Caco-2 (cell line): ENCODE measurements around the gene NANOG. TPM values are rescaled to one million over a fixed set of nuclear protein-coding genes. Genes with fewer than 3 reads are reported as not detected.
"Not testable (repeated sequence)": the region's sequence is repeated elsewhere in the genome, so short reads cannot be mapped to it uniquely, and the experiment has no call there.

Source experiments
- Bru-seq: library from RNA; stranded (reverse); fragments of 400-500 nt; gene quantifications from one replicate; lab custom pipeline; 2021; lab: Mats Ljungman, UMichigan
- BruChase-seq, 2 experiments: library from RNA; stranded (reverse); fragments of 400-500 nt; gene quantifications; one replicate each; lab custom pipeline; 2021; lab: Mats Ljungman, UMichigan
- BruUV-seq: library from RNA; stranded (reverse); fragments of 400-500 nt; replicated peaks from 2 replicates; lab custom pipeline; 2021; lab: Mats Ljungman, UMichigan
- CTCF ChIA-PET: fragments of 300-600 bp; sonication (Branson Sonifier 250); formaldehyde crosslinking; loops from one replicate; lab custom pipeline; 2022; ENCODE audit warnings: antibody characterized with exemption; lab: Charles Lee
- POLR2A ChIA-PET: fragments of 300-600 bp; sonication (Branson Sonifier 250); formaldehyde crosslinking; loops from one replicate; lab custom pipeline; 2022; ENCODE audit warnings: antibody characterized with exemption; lab: Charles Lee
- DNase-seq, 2 experiments: peaks; one replicate each; pipeline versions ENCODE4 v3.0.0 to v3.0.0-alpha.2; 2020 to 2022
- H3K27me3 ChIP-seq: replicated peaks from 2 replicates; pipeline ENCODE4 v1.6.0; 2011; ENCODE audit warnings: low read length; ENCODE audit not compliant: control insufficient read depth, insufficient read depth
- H3K36me3 ChIP-seq: 2 replicates; pipeline ENCODE4 v1.5.1; 2011; ENCODE audit warnings: low read length; ENCODE audit not compliant: control insufficient read depth, insufficient read depth
- H3K4me1 ChIP-seq: fragments of 250-450 bp; sonication (Bioruptor Pico); 2 replicates; pipeline ENCODE4 v1.5.1; 2020; ENCODE audit warnings: mild to moderate bottlenecking
- H3K4me3 ChIP-seq: 2 replicates; pipeline ENCODE4 v1.5.1; 2011; ENCODE audit warnings: low read depth, mild to moderate bottlenecking, control low read depth, low read length
- H3K9me3 ChIP-seq: fragments of 250-450 bp; sonication (Bioruptor Pico); 2 replicates; pipeline ENCODE4 v1.5.1; 2020; ENCODE audit warnings: mild to moderate bottlenecking, moderate library complexity
- H3K27ac Mint-ChIP-seq: one replicate; pipeline ENCODE4 v1.8.0; 2022; ENCODE audit warnings: mixed read lengths; ENCODE audit not compliant: unreplicated experiment
- H3K27me3 Mint-ChIP-seq: one replicate; pipeline ENCODE4 v1.8.0; 2022; ENCODE audit warnings: mixed read lengths; ENCODE audit not compliant: insufficient read depth, unreplicated experiment
- H3K36me3 Mint-ChIP-seq: one replicate; pipeline ENCODE4 v1.8.0; 2022; ENCODE audit warnings: mild to moderate bottlenecking, mixed read lengths; ENCODE audit not compliant: insufficient read depth, unreplicated experiment
- H3K4me1 Mint-ChIP-seq: one replicate; pipeline ENCODE4 v1.8.0; 2022; ENCODE audit warnings: low read depth, mixed read lengths; ENCODE audit not compliant: unreplicated experiment
- H3K4me3 Mint-ChIP-seq: one replicate; pipeline ENCODE4 v1.8.0; 2022; ENCODE audit warnings: mild to moderate bottlenecking, moderate library complexity, mixed read lengths; ENCODE audit not compliant: unreplicated experiment
- H3K9me3 Mint-ChIP-seq: one replicate; pipeline ENCODE4 v1.8.0; 2022; ENCODE audit warnings: mixed read lengths; ENCODE audit not compliant: unreplicated experiment
- CTCF ChIP-seq, 2 experiments: fragments of 200-600 bp in 1 of 2; IDR thresholded peaks; 1 replicate in 1 of 2; 2 replicates in 1 of 2; pipeline versions ENCODE4 v1.5.1 to v1.8.0; 2011 to 2022; ENCODE audit warnings: antibody characterized with exemption in 1 of 2, control low read depth in 1 of 2, inconsistent platforms in 1 of 2, low read depth in 1 of 2, low read length in 1 of 2, mild to moderate bottlenecking in 1 of 2, moderate library complexity in 1 of 2; ENCODE audit not compliant: insufficient read depth in 1 of 2, severe bottlenecking in 1 of 2, unreplicated experiment in 1 of 2
- intact Hi-C: fragments of 100-400 bp; cut with micrococcal nuclease; formaldehyde crosslinking; loops from one replicate; pipeline ENCODE4 v1.10.0; 2022; ENCODE audit not compliant: unreplicated experiment
- long read RNA-seq: library from polyadenylated mRNA; stranded (forward); transcript quantifications from one replicate; pipeline ENCODE4 v2.0.0, GENCODE V29; 2022
- total RNA-seq: library from RNA; stranded (reverse); gene quantifications from 2 replicates; pipeline ENCODE4 v1.2.3, GENCODE V29; 2022

The NANOG gene
- total RNA-seq = not detected in 2 replicates
- percentile 9 among the genes with signal in this experiment for Bru-seq, nascent RNA
- percentile 19 among the genes with signal in this experiment for BruChase-seq, experiment 1, labeled RNA remaining after a 2-hour chase
- BruChase-seq, experiment 2, labeled RNA remaining after a 6-hour chase = percentile 8 among the genes with signal in this experiment
- long read RNA-seq = 0 reads

- H3K9me3 Mint-ChIP-seq, H3K4me3 Mint-ChIP-seq, H3K36me3 Mint-ChIP-seq, DNase-seq, H3K4me3 ChIP-seq, BruUV-seq, H3K27me3 ChIP-seq, CTCF ChIA-PET, H3K9me3 ChIP-seq, H3K27me3 Mint-ChIP-seq, H3K27ac Mint-ChIP-seq, POLR2A ChIA-PET, H3K36me3 ChIP-seq, intact Hi-C loops, H3K4me1 ChIP-seq: not testable (repeated sequence)
- peaks cover 14% of the 10 kb centered on the region for H3K4me1 Mint-ChIP-seq
These were observed at the start of gene NANOG for GRCh38 chr12:7788884-7789528. TSS of gene NANOG (plus strand) at chr12:7789402. CDS start at chr12:7789615, 213 bp downstream.

GRCh38 chr12:7747246-7747645 lies 42.0 kb upstream of the NANOG start, which contains the start of gene CLEC4C:
TSS of gene CLEC4C (minus strand) at chr12:7747375. CDS start at chr12:7747348, 27 bp downstream.
- ChIA-PET CTCF (interaction anchor here (0.5 to 0.6 kb wide), 2 partner anchors 11 to 14 kb away, joined by 6 read pairs; no protein-coding TSS in a partner anchor), POLR2A (interaction anchor here (0.7 kb wide), 1 partner anchor 79 kb away, joined by 12 read pairs; no protein-coding TSS in a partner anchor)
- Mint-ChIP-seq H3K9me3 (peaks cover 17% of the 10 kb centered on the region), H3K4me1 (peaks cover 7% of the 10 kb centered on the region), H3K27ac (no peak within 1 kb of the TSS), H3K4me3 (no peak within 1 kb of the TSS), H3K36me3 (no peaks in the 10 kb centered on the region), H3K27me3 (no peaks in the 10 kb centered on the region)
- no peaks in the 10 kb centered on the region for H3K4me1 ChIP-seq
- BruUV-seq = no TSS peak
- no peak within 1 kb of the TSS for H3K4me3 ChIP-seq
- DNase-seq = no peak
- peaks cover 10% of the 10 kb centered on the region for H3K9me3 ChIP-seq
- H3K27me3 ChIP-seq = no peaks in the 10 kb centered on the region
- H3K36me3 ChIP-seq = no peaks in the 10 kb centered on the region
- intact Hi-C loops = no loop called here
- TF ChIP-seq CTCF (IDR thresholded peaks at IDR 0.05; ENCODE audit: insufficient read depth in 1 of 2, low read depth in 1 of 2, low read length in 1 of 2, severe bottlenecking in 1 of 2, unreplicated experiment in 1 of 2) = no peak

- no peak overlapping the region for H3K4me3 ChIP-seq
- H3K4me1 Mint-ChIP-seq = peaks cover 7% of the 10 kb centered on the region
- ChIA-PET POLR2A (no interaction called here), CTCF (no interaction called here)
- no peak overlapping the region for H3K4me3 Mint-ChIP-seq
- no peak overlapping the region for H3K27ac Mint-ChIP-seq
- no peaks in the 10 kb centered on the region for H3K27me3 ChIP-seq
- no peaks in the 10 kb centered on the region for H3K4me1 ChIP-seq
- peaks cover 2% of the 10 kb centered on the region for H3K9me3 Mint-ChIP-seq
- H3K9me3 ChIP-seq = peaks cover 10% of the 10 kb centered on the region
- peak; percentile 49 to 67 for DNase-seq
- no TSS peak for BruUV-seq
- no peak for TF ChIP-seq CTCF (IDR thresholded peaks at IDR 0.05; ENCODE audit: insufficient read depth in 1 of 2, low read depth in 1 of 2, low read length in 1 of 2, severe bottlenecking in 1 of 2, unreplicated experiment in 1 of 2)
- no peaks in the 10 kb centered on the region for H3K27me3 Mint-ChIP-seq
- intact Hi-C loops = no loop called here
- H3K36me3 Mint-ChIP-seq = no peaks in the 10 kb centered on the region
- no peaks in the 10 kb centered on the region for H3K36me3 ChIP-seq
These were observed 40.4 kb upstream of the NANOG start for GRCh38 chr12:7748852-7749251.
